Adrenal gland (tissue), 12 donors: Measurements from ENCODE around the gene IFITM1. TPM values are rescaled to one million over a fixed set of nuclear protein-coding genes. Genes with fewer than 3 reads are reported as not detected.

Source experiments
- DNase-seq, 7 donors: peaks; one replicate each; pipeline ENCODE4 v3.0.0-alpha.2; 2019 to 2020
- H3K27ac ChIP-seq, 5 donors: fragments of 200-600 bp; sonication (generic) in 4 of 5; 1 replicate in 3 of 5; 2 replicates in 2 of 5; pipeline versions ENCODE4 v1.5.1 to v1.8.0; 2016 to 2020; ENCODE audit warnings: mild to moderate bottlenecking in 1 of 5
- H3K27me3 ChIP-seq: fragments of 200-600 bp; 2 replicates; pipeline ENCODE4 v1.8.0; 2021
- H3K36me3 ChIP-seq, 2 donors: fragments of 200-600 bp; replicated peaks in 1 of 2; 1 replicate in 1 of 2; 2 replicates in 1 of 2; pipeline versions ENCODE4 v1.5.1 to v1.8.0; 2018 to 2022
- H3K4me1 ChIP-seq, 2 donors: fragments of 200-600 bp; replicated peaks in 1 of 2; 1 replicate in 1 of 2; 2 replicates in 1 of 2; pipeline versions ENCODE4 v1.5.1 to v1.8.0; 2018 to 2021
- H3K4me3 ChIP-seq, 4 donors: fragments of 200-600 bp; sonication (generic) in 3 of 4; one replicate each; pipeline ENCODE4 v1.5.1; 2016 to 2018
- H3K9me3 ChIP-seq, 3 donors: fragments of 200-600 bp; sonication (generic) in 1 of 3; replicated peaks in 1 of 3; 1 replicate in 2 of 3; 2 replicates in 1 of 3; pipeline versions ENCODE4 v1.5.1 to v1.8.0; 2016 to 2021
- POLR2A ChIP-seq, 2 donors: fragments of 450-650 bp; IDR thresholded peaks; one replicate each; pipeline ENCODE4 v1.6.1; 2017; ENCODE audit warnings: antibody characterized with exemption in 2 of 2, mild to moderate bottlenecking in 2 of 2, moderate library complexity in 1 of 2
- WGBS, 4 donors: extraction: QIAGEN DNeasy Blood & Tissue Kit in 2 of 4; methylation state at CpG; one replicate each; pipeline versions ENCODE4 v1.1.5 to v1.1.7; 2013 to 2017; 5-methylcytosine and 5-hydroxymethylcytosine counted together
- intact Hi-C, 2 donors: fragments of 100-400 bp; cut with DNase I; formaldehyde crosslinking; loops; one replicate each; pipeline versions ENCODE4 v1.14.1 to v1.15.0; 2022 to 2023
- polyA plus RNA-seq, 3 donors: library from polyadenylated mRNA; stranded (reverse); fragments of 200-250 nt in 2 of 3; fragments of 350-450 nt in 1 of 3; fragmentation: Illumina TruSeq in 1 of 3; extraction: RNeasy Lipid Tissue Mini Kit (QIAGEN cat#74804) in 1 of 3; gene quantifications; one replicate each; pipeline ENCODE4 v1.2.3, GENCODE V29; 2013 to 2014
- total RNA-seq, 9 donors: library from RNA; depleted of rRNA in 4 of 9; stranded (reverse); fragments of >200 nt in 4 of 9; fragments of 120-200 nt in 1 of 9; fragmentation: NEBNext Ultra II Directional in 1 of 9; extraction: Animal tissue kit (Norgen Biotek cat#: 25700) in 1 of 9; gene quantifications; one replicate each; pipeline versions ENCODE4 v1.1.0 to v1.2.4, GENCODE V29; 2013 to 2023
- TF ChIP-seq, protein P1 (sequence below), 6 experiments: fragments of 450-650 bp in 4 of 6; fragments of 200-600 bp in 2 of 6; sonication (generic) in 1 of 6; IDR thresholded peaks; 1 replicate in 5 of 6; 2 replicates in 1 of 6; pipeline versions ENCODE4 v1.5.1 to v1.8.0; 2016 to 2021; ENCODE audit warnings: antibody characterized with exemption in 6 of 6, mild to moderate bottlenecking in 2 of 6, moderate library complexity in 1 of 6
- donor health status: healthy with polysubstance abuse.
- donor health status: Bipolar disorder and iron deficiency.
- donor health status: DM: yes; HTN: yes; CAD: no.
- donor health status: DM: no; HTN: no; CAD: no.
- donor health status: DM: no; HTN: no; CAD: no.
- donor health status: DM: yes; HTN: yes; CAD: no.

The IFITM1 gene
- total and polyA plus RNA-seq, 12 donors: 12.1 to 360 (median 85.3) TPM

DNA sequence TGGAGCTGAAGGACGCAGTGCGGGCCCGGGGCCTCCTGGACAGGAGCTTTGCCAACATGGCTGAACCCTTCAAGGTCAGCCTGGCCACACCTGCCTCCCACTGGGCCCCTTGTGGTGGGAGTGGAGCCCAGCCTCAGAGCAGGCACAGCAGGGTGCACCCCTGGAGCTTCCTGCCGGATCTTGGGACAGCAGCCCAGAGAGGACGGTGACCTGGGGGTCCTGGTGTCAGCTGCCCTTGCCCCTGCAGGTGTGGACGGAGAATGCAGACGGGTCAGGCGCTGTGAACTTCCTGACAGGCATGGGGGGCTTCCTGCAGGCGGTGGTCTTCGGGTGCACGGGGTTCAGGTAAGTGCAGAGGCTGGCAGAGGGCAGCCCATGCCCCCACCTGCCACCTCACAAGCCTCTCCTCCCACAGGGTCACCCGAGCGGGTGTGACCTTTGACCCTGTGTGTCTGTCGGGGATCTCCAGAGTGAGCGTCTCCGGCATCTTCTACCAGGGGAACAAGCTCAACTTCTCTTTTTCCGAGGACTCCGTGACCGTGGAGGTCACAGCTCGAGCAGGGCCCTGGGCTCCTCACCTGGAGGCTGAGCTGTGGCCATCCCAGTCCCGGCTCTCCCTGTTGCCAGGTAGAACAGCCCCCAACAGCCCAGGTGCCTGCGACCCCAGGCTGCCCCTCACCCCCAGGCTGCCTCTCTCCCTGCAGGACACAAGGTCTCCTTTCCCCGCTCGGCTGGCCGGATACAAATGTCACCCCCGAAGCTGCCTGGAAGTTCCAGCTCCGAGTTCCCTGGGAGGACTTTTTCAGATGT, 19.8 kb upstream of the IFITM1 start:
- WGBS, 4 donors: 79 to 83% (median 80%) methylated on average over 9 to 27 of the region's 27 CpGs
- TF ChIP-seq POLR2A (IDR thresholded peaks at IDR 0.05): no peak
- TF ChIP-seq, protein P1, sequence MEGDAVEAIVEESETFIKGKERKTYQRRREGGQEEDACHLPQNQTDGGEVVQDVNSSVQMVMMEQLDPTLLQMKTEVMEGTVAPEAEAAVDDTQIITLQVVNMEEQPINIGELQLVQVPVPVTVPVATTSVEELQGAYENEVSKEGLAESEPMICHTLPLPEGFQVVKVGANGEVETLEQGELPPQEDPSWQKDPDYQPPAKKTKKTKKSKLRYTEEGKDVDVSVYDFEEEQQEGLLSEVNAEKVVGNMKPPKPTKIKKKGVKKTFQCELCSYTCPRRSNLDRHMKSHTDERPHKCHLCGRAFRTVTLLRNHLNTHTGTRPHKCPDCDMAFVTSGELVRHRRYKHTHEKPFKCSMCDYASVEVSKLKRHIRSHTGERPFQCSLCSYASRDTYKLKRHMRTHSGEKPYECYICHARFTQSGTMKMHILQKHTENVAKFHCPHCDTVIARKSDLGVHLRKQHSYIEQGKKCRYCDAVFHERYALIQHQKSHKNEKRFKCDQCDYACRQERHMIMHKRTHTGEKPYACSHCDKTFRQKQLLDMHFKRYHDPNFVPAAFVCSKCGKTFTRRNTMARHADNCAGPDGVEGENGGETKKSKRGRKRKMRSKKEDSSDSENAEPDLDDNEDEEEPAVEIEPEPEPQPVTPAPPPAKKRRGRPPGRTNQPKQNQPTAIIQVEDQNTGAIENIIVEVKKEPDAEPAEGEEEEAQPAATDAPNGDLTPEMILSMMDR (IDR thresholded peaks at IDR 0.05): no peak
- no peaks in the 10 kb centered on the region for H3K36me3 ChIP-seq
- no peak for DNase-seq
- intact Hi-C loops: loop anchor here in 1 of 2 donors (10.0 kb wide), 1 partner anchor 151 kb away; the partner anchor contains the start of gene ANO9
- no peaks in the 10 kb centered on the region for H3K4me1 ChIP-seq
- H3K27ac ChIP-seq: no peak overlapping the region
- H3K9me3 ChIP-seq: no peaks in the 10 kb centered on the region
- H3K27me3 ChIP-seq: peaks cover 6% of the 10 kb centered on the region
- H3K4me3 ChIP-seq: no peak overlapping the region

DNA sequence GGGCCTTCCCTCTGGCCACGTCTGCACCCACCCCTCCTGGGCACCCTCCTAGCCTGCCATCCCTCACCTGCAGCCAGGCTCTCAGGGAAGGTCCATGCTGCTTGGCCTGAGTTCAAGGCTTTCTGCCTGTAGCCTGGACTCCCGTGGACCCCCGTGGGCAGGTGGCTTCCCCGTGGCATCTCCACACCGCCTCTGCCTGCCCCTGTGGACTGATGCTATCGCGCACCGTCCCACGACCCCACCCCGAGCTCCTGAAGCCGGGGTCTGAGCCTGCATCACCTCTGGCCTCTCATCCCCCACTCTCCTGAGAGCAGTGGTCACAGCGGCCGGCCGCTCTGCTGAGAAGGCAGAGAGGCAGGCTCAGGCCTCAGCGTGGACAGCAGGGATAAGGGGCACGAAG, 19.1 kb upstream of the IFITM1 start:
- intact Hi-C loops: loop anchor here (5.0 to 10.0 kb wide), 2 partner anchors 68 to 150 kb away; partner anchors contain the start of gene ANO9 (in 1 of the 2)
- no peak for DNase-seq
- Histone ChIP-seq H3K27ac (no peak overlapping the region), H3K36me3 (no peaks in the 10 kb centered on the region), H3K27me3 (peaks cover 9% of the 10 kb centered on the region), H3K4me1 (no peaks in the 10 kb centered on the region), H3K9me3 (no peaks in the 10 kb centered on the region), H3K4me3 (no peak overlapping the region)
- no peak for TF ChIP-seq POLR2A (IDR thresholded peaks at IDR 0.05)
- TF ChIP-seq, protein P1 (IDR thresholded peaks at IDR 0.05): no peak
- WGBS, 4 donors: 85 to 94% (median 88%) methylated on average over 8 to 16 of the region's 16 CpGs

DNA sequence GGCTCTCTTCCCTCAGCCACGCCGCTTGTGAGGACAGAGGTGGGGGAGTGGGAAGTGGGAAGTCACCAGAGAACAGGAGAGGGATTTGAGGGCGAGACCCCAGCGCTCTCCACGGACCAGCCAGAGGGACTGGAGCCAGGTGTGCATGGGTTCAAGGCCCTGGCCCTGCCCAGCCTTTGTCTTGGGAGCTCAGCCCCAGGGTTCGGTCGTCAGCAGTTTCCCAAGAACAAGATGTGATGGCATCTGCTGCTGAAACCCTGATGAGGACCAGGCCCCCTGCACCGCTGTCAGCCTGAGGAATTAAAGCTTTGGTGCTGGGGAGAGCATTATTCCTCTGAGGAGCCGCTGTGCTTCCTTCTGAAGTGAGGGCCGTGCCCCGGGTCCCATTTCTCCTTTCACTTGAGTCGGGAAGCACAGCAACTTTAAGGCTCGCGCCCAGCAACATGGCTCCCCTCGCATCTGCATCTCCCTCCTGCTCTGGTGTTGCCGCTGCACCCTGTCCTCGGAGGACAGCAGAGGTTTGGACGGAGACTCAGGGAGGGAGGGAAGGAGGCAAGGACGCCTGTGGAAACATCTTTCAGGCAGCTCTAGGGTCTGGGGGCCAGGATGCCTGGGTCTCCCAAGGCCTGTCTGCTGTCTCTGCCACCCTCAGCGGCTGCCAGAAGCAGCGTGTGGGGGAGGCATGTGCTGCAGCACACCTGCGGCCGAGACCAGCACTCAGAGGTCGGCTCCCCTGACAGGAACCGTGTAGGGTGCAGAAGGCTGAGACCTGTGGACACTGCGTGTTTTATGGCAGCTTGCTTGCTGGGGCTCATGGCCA, 18.3 kb upstream of the IFITM1 start:
- Histone ChIP-seq H3K27ac (no peak overlapping the region), H3K27me3 (peaks cover 9% of the 10 kb centered on the region), H3K4me3 (no peak overlapping the region), H3K9me3 (no peaks in the 10 kb centered on the region), H3K4me1 (no peaks in the 10 kb centered on the region), H3K36me3 (no peaks in the 10 kb centered on the region)
- intact Hi-C loops: loop anchor here (5.0 to 10.0 kb wide), 2 partner anchors 67 to 149 kb away; partner anchors contain the start of gene ANO9 (in 1 of the 2)
- whole genome bisulfite sequencing, 4 donors: 69 to 77% (median 72%) methylated on average over 22 to 26 of the region's 26 CpGs
- DNase-seq: no peak
- no peak for TF ChIP-seq POLR2A (IDR thresholded peaks at IDR 0.05)
- TF ChIP-seq, protein P1 (IDR thresholded peaks at IDR 0.05): no peak
